Activated CD4-positive, CD25-positive, alpha-beta regulatory T cell treated with anti-CD3 and anti-CD28 coated beads, Interleukin-2, amount 50 U/mL, for 16 hours (primary cell): ENCODE results near the gene ARHGAP25.

ENCODE experiments used
- DNase-seq: peaks from one replicate; pipeline ENCODE4 v3.0.0-alpha.2; 2020; ENCODE audit warnings: low read depth, low spot score

Gene ARHGAP25, protein sequence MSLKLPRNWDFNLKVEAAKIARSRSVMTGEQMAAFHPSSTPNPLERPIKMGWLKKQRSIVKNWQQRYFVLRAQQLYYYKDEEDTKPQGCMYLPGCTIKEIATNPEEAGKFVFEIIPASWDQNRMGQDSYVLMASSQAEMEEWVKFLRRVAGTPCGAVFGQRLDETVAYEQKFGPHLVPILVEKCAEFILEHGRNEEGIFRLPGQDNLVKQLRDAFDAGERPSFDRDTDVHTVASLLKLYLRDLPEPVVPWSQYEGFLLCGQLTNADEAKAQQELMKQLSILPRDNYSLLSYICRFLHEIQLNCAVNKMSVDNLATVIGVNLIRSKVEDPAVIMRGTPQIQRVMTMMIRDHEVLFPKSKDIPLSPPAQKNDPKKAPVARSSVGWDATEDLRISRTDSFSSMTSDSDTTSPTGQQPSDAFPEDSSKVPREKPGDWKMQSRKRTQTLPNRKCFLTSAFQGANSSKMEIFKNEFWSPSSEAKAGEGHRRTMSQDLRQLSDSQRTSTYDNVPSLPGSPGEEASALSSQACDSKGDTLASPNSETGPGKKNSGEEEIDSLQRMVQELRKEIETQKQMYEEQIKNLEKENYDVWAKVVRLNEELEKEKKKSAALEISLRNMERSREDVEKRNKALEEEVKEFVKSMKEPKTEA

DNA sequence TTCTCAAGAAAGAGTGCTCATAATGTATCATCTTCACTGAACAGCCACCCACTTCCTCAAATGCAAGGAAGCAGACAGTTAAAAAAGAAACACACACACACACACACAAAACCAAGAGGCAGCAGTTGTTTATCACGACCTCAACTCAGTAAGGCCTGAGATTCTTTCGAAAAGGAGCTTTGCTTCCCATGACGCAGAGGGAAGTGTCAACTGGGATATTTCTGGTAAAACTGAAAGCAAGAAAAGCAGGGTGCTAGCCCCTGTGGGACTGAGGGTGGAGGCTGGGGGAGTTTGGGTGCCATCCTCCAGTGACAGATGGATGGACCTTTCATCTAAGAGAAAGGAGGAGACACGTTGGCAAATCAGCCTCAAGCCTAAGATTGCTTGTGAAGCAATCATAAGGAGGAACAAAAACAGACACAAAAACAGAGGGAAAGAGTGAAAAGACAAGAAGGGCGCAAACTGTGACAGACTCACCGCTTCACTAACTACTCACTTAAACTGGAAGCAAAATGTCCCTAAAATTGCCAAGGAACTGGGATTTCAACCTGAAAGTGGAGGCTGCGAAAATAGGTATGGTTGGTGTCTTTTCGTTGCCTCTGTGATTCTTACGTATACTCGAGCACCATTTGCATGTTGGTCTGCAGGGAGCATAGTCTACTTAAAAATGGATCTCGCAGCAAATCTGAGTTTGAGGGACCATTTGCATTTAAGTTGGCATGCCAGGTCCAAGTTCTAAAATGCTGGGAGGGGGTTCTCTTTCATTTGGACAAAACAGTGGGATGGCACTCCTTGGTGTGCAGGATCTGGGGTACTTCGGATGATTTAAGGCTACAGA, at the start of gene ARHGAP25:
TSS of gene ARHGAP25 (plus strand) at position 124 of the 838 bp plus-strand sequence. CDS start at position 513, 389 bp downstream.
- DNase-seq = no peak

DNA sequence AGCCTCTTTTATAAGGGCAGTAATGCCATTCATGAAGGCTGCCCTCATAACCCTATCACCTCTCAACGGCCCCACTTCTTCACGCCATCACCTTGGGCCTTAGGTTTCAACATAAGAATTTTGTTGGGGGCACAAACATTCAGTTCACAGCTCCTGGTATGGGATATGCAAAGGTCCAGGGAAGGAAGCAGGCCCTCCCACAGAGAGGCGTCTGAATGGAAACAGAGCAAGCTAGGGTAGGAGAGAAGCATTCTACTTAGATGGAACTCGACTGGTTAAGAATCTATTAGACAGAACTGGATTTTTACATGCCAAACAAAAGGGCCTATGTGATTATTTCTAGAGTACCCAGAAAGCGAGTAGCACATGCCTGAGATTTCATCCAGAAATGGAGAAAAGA, 48.4 kb upstream of the ARHGAP25 start:
- no peak for DNase-seq

DNA sequence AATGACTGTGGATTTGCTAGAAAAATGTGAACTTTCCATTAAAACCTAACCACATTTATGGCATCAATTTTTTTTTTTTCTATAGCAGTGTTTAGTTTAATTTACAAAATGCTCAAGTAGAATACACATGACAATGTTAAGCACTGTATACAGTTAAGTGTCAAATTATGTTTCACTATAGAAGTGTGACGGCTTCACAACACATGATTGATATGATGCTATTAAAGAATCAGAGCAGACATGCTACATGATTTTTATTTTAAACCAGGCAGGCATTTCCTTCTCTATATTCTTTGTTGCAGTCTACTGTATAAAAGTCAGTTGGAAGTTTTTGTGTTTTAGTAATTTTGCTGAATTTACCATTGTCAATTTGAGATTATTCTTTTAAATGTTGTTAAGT, 47.6 kb upstream of the ARHGAP25 start:
- no peak for DNase-seq

DNA sequence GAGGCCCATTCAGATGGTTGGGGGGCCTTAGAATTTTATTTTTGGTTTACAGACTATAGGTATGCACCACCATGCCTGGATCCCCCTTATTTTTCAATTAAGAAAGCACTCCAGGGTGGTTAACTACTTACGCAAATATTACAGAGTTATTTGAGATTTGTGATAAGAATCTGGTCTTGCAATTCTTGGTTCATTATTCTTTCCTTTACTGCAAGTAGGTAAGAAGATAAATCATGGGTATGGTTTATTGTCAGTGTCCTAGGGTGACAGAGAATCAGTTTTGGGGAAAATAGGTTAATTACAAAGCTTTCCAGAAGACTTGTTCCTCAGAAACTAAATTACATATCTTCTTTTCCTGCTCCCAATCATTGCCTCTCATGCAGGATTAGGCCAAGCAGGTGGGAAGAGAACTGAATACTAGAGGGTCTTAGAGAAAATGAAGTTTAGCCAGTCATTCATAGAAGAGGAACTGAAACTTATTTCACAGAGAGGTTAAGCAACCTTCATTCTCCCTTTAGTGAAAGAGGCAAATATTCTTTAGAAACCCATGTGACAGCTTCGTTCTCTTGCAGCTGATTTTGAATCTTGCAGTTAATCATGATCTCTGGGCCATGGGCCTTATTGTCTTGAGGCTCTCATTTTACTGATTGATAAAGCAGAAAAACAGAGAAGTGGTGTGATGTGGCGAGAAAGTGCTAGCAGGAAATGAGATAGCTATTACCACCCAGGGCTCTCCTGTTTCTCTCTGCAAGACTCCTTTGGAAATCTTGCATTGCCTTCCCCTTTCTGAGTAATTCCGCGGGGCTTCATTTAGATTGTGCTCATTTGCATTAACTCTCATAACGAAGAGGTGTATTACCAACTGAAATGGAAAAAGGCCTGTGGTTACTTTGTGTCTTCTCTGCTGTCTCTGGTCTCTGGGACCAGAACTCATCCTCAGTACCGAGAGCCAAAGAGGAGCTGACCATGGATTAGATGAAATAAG, 44.8 kb upstream of the ARHGAP25 start:
- DNase-seq = no peak

DNA sequence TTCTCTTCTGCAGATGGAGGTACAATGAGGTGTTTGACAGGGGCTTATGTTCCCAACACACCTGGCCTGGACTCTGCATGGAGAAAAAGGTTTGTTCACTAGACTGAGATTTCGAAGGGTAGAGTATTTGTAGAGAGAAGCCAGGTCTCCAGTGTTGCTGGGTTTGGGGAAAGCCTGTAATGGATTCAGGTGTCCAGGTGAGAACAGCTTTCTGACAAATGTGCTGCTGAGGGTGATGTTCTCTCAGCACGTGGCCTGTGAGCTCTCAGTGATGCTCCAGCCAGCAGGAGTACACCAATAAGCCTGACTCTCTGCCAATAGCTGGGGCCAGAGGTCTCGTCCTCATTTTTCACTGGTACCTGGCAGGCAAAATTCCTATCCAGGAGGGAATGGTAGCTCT, 43.8 kb upstream of the ARHGAP25 start:
- no peak for DNase-seq

DNA sequence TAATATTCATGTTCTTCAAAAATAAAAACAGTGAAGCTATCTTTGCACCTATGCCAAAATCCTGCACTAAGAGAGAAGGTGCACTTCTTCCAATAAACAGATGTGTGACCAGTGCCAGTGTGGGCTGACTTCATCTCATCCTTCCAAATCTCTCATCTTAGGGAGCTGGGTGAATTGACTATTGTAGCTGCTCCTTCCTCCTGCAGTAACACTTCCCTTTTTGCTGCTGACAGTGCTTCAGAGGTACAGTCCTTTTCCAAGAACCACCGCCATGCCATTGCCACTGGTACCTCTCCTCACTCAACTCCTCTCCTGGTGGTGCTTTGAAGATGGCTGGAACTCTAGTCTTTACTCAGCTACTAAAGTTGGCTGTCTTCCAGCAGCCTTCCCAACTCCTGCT, 42.1 kb upstream of the ARHGAP25 start:
- DNase-seq = no peak

DNA sequence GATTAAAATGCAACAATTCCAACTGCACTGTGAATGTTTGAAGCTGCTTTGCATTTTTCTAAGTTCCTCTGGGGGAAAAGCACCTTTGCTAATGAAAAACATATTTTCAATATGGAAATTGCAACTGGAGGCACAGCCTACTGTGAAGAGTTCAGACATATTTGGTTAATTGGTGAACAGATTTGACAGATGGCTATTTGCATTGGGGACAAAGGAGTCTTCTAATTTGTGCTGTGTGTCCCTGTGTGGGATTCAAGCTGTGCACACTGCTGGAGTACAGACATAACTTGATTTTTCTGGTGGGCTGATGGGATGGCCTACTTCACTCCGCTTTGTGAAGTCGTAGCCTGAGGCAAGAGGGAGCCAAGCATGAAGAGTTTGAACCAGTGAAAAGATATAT, 40.7 kb upstream of the ARHGAP25 start:
- DNase-seq = no peak

DNA sequence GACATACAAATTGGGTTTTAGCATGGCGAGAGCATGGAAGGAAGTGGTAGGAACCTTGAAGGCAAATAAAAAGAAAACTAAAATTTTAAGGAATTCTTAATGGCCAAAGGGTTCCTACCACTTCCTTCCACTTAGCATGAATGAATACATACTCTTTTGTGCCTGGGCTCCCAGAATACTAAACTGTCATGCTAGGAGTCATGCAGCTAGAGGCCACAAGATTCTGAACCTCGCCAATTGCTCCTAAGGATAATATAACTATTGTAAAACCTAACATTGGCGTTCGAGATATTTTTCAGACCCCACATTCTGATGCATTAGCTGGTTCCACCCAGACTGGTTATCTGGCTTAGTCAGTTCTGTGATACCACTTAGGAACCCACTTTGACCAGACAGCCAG, 38.6 kb upstream of the ARHGAP25 start:
- no peak for DNase-seq

DNA sequence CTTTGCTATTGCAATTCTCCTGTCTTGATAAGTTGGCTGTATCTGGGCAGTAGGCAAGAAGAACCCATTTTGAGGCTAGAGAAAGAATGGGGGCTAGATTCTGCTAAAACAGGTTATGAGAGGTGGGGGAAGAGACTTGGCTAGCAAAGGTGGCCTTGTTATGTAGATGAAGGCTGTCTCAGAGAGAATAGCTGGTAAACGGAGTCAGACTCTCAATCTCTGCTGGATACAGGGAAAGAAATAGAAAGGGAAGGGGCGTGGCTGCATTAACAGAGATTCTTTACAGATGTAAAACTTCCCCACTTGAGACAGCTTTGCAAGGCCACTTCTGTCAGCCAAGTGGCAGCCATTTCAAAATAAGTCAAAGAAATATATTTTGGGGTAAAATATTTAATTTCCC, 38.1 kb upstream of the ARHGAP25 start:
- no peak for DNase-seq

DNA sequence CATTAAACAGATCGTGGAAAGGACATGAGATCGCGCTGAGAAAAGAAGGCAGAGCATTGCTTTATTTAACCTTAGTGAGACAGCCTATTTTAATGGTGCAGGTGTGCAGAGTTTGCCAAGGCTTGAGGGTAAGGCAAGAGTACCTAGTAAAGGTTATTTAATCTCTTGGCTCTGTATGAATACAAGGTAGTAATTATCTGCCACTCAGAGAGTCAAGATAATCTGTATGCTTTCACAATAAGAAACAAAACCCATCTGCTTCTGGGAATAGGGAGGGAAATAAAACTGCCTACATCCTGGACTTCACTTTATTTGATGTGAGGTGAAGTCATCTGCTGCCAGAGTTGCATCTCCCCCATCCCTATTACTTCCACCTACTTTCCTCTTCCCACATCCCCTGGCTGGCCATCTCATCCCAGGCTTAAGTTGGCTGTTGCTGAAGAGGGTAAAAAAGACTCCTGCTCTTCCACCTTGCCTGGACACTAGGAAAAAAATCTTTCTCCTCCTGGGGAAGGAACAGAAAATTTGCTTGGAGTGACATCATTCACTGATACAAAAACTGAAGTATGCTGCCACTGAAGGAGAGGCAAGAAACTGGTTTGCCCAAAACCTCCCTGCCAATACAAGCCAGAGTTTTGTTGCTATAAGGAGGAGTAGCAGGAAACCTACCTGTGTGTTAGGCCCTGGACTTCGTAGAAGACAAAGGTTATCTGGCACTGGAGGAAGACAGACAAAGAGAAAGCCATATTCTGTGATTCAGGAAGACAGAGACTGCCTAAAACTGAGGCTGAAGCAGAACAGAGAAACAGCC, 35.8 kb upstream of the ARHGAP25 start:
- no peak for DNase-seq

DNA sequence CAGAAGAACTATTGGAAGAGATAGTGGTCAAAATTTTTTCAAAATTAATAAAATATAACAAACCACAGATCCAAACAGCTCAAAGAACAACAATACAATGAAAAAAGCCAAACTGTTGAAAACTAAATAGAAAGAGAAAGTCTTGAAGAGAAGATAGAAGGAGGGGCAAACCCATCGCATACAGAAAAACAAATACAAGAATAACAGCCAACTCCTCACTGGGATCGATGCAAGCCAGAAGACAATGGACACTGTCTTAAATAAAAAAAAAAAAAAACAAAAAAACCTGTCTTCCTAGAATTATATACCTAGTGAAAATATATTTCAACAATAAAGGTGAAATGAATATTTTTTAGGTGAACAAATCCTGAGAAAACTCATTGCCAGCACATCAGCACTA, 34.1 kb upstream of the ARHGAP25 start:
- DNase-seq = no peak

DNA sequence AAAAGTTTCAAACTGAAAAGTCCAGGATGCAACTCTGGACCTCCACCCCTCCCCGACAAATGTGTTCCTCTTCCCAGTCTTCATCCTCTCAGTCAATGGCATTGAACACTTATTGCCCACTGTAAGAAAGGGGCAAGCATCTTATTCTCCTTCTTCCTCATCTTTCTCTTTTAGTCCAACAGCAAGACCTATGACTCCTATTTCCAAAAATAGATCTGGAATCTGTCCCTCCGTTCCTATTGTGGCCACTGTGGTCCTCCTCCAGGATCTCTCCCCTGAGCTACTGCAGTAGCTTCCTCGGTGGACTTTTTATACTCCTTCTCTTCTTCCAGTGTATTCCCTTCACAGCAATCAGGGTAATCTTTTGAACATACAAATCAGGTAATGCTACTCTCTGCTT, 28.0 kb upstream of the ARHGAP25 start:
- no peak for DNase-seq

DNA sequence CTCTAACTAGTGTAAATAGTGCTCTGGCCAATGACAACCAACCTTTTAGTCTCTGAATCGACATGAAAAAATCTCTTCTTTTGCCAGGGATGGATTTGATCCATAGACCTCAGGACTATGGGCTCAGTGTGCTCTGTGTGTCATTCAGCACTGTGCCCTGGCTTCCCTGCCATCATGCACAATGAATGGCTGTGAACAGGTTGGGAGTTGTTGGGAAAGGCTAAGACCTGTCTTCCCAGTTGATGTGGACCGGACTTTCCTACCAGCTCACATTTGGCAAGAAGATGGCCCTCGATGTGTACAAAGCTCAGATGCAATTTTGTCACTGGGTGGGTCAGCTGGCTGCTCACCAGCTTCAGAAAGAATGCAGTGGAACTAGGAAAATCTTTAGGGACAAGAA, 26.0 kb upstream of the ARHGAP25 start:
- no peak for DNase-seq

DNA sequence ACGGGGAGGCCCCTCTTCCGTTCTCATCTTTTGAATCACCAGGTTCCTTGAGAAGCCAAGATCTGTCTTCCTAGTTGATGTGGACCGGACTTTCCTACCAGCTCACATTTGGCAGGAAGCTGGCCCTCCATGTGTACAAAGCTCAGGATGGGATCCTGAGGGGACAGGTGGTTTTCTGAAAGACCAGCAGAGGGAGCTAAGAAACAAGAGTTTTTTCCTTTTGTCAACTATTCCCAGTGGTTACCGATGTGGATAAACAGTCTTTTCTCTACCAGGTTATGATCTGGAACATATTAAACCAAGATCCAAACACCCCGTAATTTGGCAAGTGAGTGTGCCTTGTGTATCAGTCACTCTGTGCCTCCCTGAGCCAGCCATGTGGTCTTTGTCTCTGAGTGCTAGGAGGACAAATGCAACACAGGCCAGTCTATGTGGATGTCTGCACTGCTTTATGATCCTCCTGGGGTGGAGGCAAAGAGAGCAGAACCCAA, 25.1 kb upstream of the ARHGAP25 start:
- no peak for DNase-seq

DNA sequence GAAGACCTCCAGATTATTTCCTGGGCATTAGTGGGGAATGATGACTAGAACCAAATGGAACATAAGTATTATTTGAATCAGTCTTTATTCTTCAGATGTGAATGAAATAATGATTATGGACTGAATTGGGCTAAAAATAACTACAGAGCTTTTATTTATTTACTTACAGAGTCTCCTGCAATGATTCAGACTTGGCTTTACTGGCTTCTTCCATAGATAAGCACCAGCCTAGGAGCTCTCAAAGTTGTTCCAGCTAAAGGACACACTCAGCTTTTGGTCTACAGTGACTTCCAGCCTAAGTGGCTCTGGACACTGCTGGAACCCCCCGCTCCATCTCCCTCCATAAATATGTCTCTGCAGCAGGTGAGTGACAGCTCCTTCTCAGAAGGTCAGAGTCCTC, 24.3 kb upstream of the ARHGAP25 start:
- no peak for DNase-seq

DNA sequence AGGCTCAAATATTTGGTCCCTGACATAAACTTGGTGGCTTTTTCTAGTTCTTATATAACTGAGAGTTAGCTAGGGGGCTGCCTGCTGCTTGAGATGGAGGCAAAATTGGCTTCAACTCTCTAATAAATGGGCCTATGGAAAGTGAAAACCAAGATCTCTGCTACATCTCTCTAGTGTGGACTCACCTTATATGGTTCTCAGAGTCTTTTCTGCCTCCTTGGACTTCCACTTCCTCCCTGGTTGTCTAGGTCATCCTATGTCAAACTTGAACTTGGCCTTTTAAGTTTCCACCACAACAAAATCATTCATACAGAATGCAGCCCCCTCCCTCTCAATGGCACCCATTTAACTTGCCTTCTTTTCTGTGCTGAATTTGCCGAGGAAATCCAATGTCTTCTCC, 23.9 kb upstream of the ARHGAP25 start:
- no peak for DNase-seq

DNA sequence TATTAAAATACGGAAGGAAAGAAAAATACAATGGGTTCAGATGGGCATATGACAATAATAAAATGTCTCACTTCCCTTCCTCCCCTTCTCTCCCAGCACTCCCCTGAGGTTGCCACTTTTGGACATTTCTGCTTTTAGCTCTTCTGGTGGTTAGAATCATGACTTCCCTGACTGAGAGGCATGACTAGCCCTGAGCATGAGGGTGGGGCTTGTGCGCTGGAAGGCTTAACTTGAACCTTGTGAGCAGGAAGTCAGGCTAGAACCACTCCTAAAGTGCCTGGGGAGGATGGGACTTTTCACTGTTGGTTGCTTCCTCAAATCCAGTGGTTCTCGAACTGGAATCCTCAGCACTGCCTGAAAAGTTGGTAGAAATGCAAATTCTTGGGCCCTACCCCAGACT, 19.7 kb upstream of the ARHGAP25 start:
- DNase-seq = no peak

DNA sequence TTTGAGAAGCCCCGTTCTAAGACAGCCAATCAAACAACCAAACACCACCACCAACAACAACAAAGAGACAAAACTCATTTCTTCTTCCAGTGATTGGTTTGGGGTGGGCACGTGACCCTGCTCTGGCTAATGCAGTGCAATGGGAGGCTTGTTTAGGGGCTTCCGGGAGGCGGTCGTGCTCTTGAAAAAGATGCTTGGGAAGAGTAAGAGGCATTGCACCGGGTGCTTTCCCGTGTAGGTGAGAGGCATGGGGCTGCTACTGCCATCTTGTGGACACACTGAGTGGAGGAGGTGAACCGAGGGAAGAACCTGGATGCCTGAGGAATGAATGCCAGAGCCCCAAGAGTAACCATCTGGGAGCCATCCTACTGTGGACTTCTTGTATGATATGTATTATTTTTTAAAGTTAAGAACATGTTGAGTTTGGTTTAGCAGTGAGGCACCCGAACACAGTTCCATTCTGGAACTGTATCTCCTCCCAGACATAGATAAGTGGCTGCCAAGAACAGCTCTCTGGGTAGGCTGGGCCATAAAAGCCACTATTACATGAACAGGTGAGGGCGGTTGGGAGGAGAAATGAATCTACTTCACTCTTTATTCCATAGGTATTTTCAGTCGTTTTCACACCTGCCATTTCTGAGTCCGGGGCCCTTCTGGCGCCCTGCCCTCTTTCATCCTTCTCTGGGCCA, 19.1 kb upstream of the ARHGAP25 start:
- no peak for DNase-seq

DNA sequence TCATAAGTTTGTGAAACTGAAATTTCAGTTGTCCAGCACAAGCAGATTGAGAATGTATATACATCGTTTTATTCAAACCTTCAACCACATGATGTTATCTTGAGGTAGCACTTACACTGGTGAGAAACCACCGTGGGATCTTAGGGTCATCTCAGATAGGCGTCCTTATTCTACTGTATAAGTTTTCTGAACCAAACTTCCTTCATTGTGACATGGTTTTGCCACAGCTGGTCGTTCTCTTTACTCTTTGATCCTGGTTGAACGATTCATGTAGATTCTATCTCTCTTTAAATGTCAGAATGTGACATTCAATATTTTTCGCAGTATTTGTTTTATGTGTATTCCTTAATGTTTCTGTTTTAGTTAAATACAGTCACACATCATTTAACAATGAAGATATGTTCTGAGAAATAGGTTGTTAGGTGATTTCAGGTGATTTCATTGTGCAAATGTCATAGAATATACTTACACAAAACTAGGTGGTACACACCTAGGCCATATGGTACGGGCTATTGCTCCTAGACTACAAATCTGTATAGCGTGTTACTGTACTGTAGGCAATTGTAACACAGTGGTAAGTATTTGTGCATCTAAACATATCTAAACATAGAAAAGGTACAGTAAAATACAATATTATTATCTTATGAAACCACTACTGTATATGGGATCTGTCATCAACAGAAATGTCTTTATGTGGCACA, 17.9 kb upstream of the ARHGAP25 start:
- DNase-seq = no peak
